ENCODE measurements around the gene CLUH.
"Not testable (repeated sequence)": the region's sequence is repeated elsewhere in the genome, so short reads cannot be mapped to it uniquely, and the experiment has no call there.

CLUH gene

GRCh38 chr17:2700030-2700490 is 11.5 kb downstream of the CLUH start:
- no peak overlapping the region for H3K27ac ChIP-seq
- TF ChIP-seq CTCF (conservative IDR thresholded peaks at IDR 0.05), result no peak

GRCh38 chr17:2699216-2699805 is 12.3 kb downstream of the CLUH start:
- H3K27ac ChIP-seq, result not testable (repeated sequence)

GRCh38 chr17:2697611-2698162 is 13.9 kb downstream of the CLUH start:
- no peak overlapping the region for H3K27ac ChIP-seq
- no peak for TF ChIP-seq CTCF (conservative IDR thresholded peaks at IDR 0.05)

GRCh38 chr17:2695961-2696760 is 15.4 kb downstream of the CLUH start:
- H3K27ac ChIP-seq, result no peak overlapping the region
- TF ChIP-seq CTCF (conservative IDR thresholded peaks at IDR 0.05), result no peak

GRCh38 chr17:2695243-2695960 is 16.2 kb downstream of the CLUH start:
- H3K27ac ChIP-seq, result no peak overlapping the region

GRCh38 chr17:2694381-2695242 is 17.0 kb downstream of the CLUH start:
- TF ChIP-seq CTCF (conservative IDR thresholded peaks at IDR 0.05), result no peak

More at GRCh38 chr17:2695243-2695960, 16.2 kb downstream of the CLUH start:
- TF ChIP-seq CTCF (conservative IDR thresholded peaks at IDR 0.05), result no peak

GRCh38 chr17:2693561-2694380 is 17.8 kb downstream of the CLUH start:
- TF ChIP-seq CTCF (conservative IDR thresholded peaks at IDR 0.05), result no peak
- no peak overlapping the region for H3K27ac ChIP-seq

More at GRCh38 chr17:2694381-2695242, 17.0 kb downstream of the CLUH start:
- no peak overlapping the region for H3K27ac ChIP-seq

All from VCaP (cell line).